HG03439 (cell line): ENCODE data around the gene TMEM80.

ENCODE experiments used
- ATAC-seq: cut with Tn5 transposase; IDR thresholded peaks from one replicate; pipeline ENCODE4 v1.9.1; 2021; ENCODE audit warnings: mild to moderate bottlenecking, moderate library complexity; ENCODE audit not compliant: unreplicated experiment

Gene TMEM80

DNA sequence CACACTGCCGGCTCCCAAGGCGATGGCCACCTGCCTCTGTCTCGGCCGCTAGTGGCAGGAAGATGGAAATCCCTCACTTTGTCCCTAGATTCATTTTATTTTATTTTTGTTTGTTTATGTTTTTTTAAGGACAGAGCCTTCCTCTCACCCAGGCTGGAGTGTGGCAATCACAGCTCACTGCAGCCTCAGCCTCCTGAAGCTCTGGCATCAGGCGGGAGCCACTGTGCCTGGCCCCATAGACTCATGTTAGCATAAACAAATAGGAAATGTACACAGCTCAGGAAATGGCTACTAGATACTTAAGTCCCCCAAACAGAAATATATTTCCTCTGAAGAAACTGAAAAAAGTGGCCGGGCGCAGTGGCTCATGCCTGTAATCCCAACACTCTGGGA lies 3.5 kb downstream of the TMEM80 start:
- ATAC-seq, result no peak

DNA sequence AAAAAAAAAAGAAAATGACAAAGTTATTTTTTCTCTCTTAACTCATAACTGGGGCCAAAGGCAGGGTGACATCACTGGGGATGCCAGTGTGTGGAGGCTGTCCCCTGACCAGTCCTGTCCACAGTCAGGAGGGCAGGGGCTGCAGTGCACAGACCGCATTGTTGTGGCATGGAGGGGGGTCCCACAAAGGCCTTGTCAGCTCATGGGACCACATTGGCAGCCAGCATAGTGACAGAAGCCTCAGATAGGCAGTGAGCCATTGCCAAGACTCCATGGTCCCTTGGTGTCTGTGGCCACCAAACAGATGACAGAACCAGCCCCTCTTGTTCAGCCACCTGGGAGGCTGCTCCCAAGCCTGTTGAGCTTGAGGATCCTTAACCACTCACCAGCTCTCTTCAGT lies 4.1 kb downstream of the TMEM80 start:
- no peak for ATAC-seq

DNA sequence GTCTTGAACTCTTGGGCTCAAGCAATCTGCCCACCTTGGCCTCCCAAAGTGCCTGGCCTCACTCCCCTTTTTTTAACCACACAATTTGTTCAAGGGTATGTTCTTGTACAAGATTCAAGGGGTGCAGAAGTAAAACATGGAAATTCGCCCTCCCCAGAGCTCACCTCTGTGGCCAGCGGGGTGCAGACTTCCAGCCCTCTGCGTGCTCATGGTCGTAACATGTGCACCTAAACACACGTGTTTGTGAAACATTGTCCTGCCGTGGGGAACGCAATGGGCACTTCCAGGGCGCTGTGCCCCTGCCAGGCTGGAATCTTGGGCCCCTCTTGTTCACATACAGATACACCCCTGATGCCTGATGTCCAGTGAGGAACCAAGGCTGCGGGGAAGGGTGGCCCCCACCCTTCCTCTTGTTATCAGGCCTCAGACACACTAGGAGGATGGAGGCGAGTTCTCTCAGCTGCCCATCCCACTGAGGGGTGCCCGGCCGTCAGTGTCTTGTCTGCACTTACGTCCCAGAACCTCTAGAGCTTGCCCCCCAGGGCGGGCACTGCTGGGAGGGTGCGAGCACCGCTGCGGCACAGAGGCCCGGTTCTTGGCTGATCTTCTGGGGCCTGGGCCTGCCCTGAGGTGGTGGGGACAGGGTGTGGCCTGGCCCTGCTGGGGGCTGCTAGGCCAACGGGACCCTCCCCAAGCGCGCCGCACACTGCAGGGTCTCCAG lies 6.3 kb downstream of the TMEM80 start:
- ATAC-seq, result no peak

DNA sequence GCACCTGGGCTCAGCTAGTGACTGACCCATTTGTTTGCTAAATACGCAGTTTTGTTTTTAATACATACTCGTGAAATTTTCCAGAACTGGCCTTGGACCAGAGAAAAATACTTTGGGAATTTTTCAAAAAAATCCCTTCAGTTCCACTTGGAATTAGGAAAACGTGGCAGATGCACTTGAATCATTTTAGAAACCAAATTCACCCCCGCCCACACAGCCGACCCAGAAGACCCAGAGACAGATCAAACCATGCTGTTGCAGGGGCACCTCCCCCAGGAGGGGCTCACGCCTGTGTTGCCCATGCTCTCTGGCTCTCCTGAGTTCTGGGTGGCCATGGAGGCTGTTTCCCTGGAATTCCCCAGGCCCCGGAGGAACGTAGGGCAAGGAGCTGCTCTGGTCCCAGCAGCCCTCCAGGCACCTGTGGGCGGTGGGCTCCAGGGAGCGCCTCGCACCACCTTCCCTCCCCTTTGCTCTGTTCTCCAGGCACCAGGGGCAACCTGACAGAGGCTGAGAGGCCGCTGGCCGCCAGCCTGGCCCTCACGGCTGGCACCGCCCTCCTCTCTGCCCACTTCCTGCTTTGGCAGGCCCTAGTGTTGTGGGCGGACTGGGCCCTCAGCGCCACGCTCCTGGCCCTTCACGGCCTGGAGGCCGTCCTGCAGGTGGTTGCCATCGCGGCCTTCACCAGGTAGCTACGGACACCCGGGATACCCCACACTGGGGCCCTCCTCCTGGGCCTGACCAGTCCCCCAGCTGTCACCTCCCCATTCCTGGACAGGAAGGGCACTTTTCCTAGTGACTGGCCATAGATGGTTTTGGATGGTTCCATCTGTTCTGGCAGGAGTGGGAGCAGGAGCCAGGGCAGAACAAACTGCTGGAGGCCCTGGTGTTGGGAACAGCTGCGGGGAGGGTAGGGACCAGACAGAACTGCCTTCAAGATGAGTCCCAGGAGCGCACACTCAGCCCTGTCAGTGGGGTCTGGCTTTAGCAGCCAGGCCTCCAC lies 7.1 kb downstream of the TMEM80 start:
- ATAC-seq, result no peak

DNA sequence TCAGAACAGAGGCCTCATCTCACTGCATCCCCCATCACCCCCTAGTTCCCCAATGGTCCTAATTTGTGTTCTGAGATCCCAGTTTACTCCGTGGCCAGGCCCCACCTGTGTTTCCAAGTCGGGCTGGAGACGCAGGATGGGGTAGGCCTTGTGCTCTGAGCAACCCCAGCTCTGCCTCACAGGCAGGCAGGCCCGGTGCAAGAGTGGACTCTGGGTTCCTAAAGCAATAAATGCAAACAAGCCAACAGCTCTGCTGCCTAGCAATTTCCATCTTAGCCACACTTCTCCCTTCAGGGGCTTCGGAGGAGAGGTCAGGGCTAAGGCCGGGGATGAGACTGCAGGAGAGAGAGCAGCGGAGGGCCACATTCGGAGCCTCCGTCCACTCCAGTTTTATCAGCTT lies 7.9 kb downstream of the TMEM80 start:
- no peak for ATAC-seq

DNA sequence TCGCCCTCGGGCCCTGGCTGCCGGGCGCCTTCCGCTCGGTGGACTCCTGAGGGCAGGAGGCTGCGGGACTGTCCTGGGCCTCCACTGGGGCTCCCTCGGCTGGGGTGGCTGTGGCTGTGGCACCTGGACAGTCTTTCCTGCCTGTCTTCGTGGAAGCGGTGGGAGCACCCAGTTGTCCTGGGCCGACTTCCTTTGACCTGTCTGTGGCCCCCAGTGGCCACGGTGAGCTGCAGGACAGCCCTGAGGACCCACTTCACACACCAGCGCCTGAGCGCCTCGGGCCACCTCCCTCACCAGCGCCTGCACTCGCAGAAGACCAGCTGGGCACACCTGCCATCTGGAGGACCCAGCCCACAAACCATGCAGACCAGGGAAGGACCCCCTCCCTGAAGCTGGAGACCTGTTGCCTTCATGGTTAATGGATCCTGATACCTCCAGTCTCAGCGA lies 8.6 kb downstream of the TMEM80 start:
- ATAC-seq, result no peak

DNA sequence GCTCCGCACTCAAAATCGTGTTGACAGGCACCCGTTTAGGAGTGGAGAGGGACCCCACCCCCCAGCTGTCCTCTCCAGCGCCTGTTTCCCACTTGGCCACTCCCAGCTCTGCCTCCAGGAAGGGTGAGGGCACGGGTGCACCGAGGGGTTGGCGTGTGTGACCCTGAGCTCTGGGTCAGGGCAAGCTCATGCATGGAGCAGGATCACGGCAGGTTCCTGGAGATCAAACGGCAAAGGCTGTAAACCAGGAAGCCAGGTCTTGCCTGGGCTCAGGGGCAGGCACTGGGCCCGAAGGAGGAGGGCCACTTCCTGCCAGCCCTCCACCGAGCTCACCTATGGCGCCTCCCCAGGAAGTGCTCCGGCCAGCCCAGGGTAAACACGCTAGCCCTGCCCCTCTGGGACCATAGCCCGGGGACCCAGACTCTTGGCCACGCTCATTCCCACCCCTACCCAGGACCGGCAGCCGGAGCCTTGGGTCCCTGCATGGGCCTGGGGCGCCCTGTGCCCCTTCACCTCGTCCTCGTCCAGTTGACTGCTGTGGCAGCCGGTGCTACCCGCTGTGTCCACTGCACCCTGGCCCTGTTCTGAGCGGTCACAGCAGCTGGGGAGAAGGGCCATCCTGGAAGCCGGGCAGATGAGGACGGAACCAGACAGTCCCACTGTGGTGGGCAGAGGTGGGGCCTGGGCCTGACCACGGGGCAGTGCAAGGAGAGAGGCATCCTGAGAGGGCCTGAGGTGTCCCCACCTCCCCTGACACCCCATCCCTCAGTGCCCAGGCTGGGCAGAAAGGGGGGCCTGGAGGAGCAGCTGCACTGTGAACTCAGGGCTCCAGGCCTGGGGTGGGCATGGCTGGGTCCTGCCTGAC lies 9.4 kb downstream of the TMEM80 start:
- no peak for ATAC-seq

DNA sequence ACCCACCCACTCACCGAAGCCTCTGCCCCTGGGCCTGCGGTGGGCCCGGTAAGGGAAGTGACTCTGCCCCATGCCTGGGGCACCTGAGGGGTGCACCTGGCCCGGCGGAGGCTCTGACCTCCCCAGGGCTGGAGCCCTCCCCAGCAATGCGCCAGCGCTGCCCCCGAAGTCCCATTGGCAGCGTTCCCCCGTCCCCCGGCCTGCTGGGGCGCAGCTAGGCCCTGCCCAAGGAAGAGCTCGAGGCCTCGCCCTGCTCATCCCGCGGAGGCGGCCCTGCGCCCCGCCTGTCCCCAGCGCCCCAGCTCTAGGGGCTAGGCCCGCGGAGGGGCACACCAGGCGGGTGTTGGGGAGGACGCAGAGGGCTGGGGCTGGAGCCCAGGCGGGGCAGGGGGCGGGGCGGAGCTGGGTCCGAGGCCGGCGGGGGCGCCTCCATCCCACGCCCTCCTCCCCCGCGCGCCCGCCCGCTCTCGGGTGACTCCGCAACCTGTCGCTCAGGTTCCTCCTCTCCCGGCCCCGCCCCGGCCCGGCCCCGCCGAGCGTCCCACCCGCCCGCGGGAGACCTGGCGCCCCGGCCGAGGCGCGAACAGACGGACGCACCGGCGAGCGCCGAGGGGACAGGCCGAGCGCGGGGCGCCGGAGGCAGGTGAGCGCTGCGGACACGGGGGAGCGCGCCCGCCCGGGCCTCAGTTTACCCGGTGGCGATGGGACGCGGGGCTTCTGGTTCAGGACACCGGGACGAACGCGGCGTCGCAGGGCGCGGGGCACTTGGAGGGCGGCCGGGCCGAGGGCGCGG lies 10.2 kb downstream of the TMEM80 start, which contains the start of gene EPS8L2:
EPS8L2 (plus strand) TSS at position 586 of the 793 bp plus-strand sequence. CDS start 3,177 bp downstream, outside the sequence.
- ATAC-seq, result no peak

DNA sequence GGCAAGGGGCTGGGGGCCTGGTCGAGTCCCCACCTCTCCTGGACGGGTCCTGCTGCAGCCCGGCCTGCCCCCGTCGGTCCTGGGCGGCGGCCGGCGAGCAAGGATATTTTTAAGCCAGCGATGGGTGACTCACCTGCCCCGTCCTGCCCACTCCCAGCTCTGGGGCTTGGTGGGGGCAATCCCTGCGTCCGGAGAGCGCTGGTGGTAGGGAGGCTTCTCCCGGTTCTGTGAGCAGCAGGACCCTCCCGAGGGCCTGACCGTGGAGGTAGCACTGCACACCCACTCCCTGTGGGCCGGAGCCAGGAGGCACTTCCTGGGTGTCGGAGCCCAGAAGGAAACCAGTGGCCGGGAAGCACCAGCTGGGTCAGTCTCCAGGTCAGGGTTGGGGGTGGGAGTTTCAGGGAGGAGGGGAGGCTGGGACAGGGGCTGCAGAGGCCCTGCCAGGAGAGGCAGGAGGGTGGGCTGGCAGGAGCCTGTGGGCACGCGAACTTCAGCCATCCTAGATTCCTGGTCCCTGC lies 10.9 kb downstream of the TMEM80 start:
- no peak for ATAC-seq

DNA sequence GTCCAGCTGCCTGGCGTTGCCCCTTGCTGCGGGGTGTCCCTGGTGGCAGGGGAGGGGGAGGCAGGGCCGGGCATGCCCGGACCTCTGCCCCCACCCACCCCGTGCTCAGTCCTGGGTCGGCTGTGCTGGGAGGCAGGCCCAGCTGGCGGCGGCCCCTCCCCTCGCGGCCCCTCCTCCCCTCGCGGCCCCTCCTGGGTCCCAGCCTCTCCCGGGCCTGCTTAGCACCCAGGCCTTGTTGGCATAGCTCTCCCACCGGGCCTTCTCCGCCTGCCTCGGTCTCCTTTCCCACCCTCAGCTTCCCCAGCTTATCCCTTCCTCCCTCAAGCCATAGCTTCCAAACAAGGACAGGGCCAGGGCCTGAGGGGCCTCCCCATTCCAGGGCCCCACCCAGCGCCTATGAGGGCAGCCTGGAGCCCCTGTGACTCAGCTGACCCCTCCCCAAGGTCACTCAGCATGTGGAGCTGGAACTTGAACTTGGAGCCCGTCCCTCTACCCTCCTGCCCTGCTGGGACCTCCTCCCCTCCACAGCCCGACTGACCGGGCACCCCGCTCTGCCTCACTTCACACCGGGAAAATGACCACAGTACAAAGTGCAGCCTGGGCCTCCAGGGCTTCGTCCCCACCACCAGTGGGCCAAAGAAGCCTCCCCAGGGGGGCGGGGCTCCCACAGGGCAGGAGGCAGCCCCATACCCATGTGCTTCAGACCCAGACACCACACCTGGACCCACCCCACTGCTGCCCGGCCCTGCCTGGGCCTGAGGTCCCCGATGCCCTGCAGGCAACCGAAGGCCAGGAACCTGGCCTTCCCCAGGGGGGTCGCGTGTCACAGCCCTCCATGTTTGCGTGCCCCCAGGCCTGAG lies 11.6 kb downstream of the TMEM80 start:
- ATAC-seq, result no peak

DNA sequence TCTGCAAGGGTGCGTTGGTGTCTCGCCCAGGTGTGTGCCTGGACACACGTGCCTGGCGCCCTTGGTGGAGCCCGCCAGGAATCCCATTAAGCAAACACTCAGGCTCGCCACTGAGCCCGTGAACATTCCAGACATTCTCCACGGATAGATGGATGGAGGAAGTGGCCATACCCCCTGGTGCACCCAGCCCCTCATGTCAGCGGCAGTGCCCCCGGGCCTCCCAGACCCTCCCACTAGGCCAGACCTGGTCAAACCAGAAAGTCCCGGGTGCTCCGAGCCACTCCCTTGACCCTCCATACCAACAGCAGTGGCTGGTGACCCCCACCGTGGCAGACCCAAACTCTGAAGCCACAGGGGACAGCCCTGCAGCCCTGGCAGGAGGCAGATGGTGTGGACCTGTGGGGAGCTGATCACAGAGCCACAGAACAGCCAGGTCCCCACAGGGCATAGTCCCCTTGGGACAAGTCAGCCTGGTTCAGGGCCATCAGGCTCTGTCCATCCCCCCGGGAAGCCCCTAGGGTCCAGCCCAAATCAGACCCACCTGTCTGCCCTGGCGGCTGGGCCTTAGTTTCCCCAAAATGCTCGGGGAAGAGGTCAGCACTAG lies 12.3 kb downstream of the TMEM80 start:
- ATAC-seq, result no peak

DNA sequence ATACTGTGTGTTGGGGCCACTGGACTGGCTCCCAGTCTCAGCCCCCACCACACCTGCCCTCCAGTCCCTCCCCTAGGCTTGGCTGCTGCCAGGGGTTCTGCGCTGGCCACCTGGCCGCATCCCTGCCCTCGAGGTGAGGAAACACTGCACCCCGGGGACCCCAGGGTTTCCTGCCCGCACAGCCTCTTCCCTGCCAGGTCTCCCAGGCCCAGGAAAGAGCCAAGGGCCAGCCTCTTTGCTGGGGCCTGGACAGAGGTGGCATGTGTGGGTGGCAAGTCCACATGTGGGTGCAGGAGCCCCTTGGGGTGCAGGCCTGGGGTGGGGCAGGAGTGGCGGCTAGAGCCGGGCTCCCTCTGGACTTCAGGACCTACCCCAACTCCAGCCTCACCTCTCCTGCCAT lies 12.9 kb downstream of the TMEM80 start:
- ATAC-seq, result no peak

DNA sequence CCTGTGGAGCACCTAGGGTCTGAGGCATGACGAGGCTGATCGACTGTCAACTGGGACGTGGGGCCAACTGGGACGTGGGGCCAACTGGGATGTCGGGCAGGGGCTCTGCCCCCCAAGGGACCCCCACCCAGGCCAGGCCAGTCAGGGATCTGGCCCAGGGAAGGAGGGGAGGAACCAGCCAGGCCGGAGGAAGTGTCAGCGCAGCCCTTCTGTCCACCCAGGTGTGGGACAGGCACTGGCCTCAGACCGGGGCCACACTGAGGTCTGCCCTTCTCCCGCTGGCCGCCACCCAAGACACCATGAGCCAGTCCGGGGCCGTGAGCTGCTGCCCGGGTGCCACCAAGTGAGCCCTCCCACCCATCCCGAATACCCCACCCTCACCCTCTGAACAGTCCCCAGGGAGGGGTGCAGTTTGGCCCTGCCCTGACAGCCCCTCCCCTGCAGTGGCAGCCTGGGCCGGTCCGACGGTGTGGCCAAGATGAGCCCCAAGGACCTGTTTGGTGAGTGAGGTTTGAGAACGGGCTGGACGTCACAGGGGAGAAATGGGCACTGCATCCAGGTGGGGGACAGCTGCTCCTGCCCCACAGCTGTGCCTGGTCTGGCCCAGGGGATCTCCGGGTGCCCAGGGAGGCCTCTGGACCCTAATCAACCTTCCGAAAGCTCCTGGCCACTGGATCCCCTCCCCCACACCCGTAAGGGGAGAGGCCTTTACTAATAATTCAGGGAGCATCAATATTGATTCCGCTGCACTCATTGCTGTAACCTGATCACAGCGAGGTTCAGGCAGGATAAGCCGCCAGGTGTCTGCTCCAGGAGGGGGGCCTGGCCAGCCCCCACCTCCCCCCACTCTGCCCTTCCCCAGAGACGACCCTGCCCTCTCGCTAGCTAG lies 13.7 kb downstream of the TMEM80 start:
- no peak for ATAC-seq

DNA sequence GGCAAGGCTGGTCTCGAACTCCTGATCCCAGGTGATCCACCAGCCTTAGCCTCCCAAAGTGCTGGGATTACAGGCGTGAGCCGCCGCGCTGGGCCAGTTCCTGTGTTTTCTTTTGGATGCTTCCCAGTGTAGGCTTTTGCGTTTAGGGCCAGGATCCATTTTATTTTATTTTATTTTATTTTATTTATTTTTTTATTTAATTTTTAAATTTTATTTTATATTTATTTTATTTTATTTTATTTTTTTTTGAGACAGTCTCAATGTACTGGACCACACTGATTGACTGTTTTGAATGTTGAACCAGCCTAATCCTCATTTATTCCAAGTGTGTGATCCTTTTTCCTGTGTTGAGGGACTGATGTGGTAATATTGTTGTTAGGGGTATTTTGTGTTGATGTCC lies 18.8 kb downstream of the TMEM80 start:
- ATAC-seq, result no peak

DNA sequence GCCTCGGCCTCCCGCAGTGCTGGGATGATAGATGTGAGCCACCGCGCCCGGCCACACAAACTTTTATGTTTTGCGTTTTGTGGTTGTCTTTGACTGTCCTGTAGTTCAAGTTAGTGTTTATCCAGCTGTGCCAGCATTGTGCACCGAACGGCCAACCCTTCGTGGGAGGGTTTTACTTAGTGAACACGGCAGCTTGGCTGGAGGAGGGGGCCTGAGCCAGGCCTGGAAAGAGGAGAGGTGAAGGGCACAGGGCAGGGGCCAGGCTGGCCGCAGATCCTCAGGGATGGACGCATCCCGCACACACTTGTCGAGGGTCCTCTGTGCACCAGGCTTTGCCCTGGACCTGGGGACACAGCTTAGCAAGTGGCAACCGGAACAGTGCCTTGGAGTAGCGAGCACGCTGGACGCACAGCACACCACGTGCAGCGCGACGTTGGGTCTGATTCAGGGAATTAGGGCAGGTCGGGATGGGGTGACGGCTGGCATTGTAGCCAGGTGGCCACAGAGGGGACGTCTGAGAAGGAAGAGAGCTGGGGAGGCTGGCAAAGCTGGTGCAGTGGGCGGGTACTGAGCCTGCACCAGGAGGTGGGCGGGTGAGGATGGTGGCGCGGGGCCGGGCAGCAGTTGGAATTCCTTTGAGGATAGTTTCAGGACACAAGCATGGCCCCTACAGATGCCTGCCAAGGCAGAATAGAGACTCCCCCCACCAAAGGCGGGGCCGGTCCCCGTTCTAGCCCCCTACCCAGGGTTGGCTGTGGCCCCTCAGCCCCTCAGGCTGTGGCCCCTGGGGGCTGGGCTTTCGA lies 23.8 kb downstream of the TMEM80 start:
- no peak for ATAC-seq

DNA sequence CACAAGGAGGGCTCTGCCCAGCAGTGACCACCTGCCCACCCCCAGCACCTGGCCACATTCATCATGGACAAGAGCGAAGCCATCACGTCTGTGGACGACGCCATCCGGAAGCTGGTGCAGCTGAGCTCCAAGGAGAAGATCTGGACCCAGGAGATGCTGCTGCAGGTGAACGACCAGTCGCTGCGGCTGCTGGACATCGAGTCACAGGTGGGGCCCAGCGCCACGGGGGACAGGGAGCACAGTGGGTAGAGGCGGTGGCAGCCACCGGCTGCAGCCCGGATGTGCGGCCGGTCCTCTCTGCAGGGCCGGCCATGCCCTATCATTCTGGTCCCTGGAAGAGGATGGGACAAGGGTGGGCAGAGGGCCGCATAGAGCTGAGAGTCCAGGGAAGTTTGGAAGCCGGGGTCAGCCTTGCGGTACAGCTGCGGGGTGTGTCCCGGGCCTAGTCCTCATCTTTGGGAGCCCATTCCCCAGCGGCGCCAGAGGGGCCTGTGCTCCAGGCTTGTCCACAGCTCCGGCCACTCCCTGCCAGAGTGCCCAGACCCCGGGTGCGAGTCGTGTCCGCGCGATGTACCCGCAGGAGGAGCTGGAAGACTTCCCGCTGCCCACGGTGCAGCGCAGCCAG lies 24.5 kb downstream of the TMEM80 start:
- no peak for ATAC-seq
